HG03521 (cell line): ENCODE results near the gene SLC25A44.

Experiments used
- ATAC-seq: cut with Tn5 transposase; IDR thresholded peaks from one replicate; pipeline ENCODE4 v1.9.1; 2021; ENCODE audit warnings: mild to moderate bottlenecking, moderate library complexity; ENCODE audit not compliant: unreplicated experiment

The SLC25A44 gene

GRCh38 chr1:156193488-156194299 lies at the start of gene SLC25A44:
Gene SLC25A44, plus strand, starts transcription at chr1:156194104. Its CDS starts 5,744 bp downstream, at chr1:156199848.
- peak; percentile 97 for ATAC-seq

- no peak for ATAC-seq
Observed at GRCh38 chr1:156144742-156145141, 49.2 kb upstream of the SLC25A44 start.

GRCh38 chr1:156145650-156146019 lies 48.3 kb upstream of the SLC25A44 start:
- no peak for ATAC-seq

- ATAC-seq, result no peak
Observed at GRCh38 chr1:156146020-156146768, 47.7 kb upstream of the SLC25A44 start.

GRCh38 chr1:156146769-156147405 lies 47.0 kb upstream of the SLC25A44 start:
- ATAC-seq, result no peak

GRCh38 chr1:156148216-156148615 lies 45.7 kb upstream of the SLC25A44 start:
- ATAC-seq, result no peak

- ATAC-seq, result peak; percentile 48
Observed at GRCh38 chr1:156149374-156150332, 44.3 kb upstream of the SLC25A44 start.

- no peak for ATAC-seq
Observed at GRCh38 chr1:156150333-156151011, 43.4 kb upstream of the SLC25A44 start.

GRCh38 chr1:156151093-156151688 lies 42.7 kb upstream of the SLC25A44 start:
- ATAC-seq, result no peak

GRCh38 chr1:156152628-156153027 lies 41.3 kb upstream of the SLC25A44 start:
- ATAC-seq, result no peak

- no peak for ATAC-seq
Observed at GRCh38 chr1:156153362-156153761, 40.5 kb upstream of the SLC25A44 start, which contains the start of gene SEMA4A. Gene SEMA4A, plus strand, starts transcription at chr1:156153585. Its CDS starts 994 bp downstream, at chr1:156154579.

GRCh38 chr1:156154317-156154749 lies 39.6 kb upstream of the SLC25A44 start:
- ATAC-seq, result peak; percentile 33

GRCh38 chr1:156155756-156156510 lies 38.0 kb upstream of the SLC25A44 start:
- ATAC-seq, result no peak

- ATAC-seq, result no peak
Observed at GRCh38 chr1:156157506-156157905, 36.4 kb upstream of the SLC25A44 start.

GRCh38 chr1:156157966-156158365 lies 35.9 kb upstream of the SLC25A44 start:
- no peak for ATAC-seq

- ATAC-seq, result no peak
Observed at GRCh38 chr1:156160000-156160742, 33.7 kb upstream of the SLC25A44 start.

GRCh38 chr1:156160743-156161171 lies 33.1 kb upstream of the SLC25A44 start:
- no peak for ATAC-seq
